Activated CD8-positive, alpha-beta memory T cell treated with anti-CD3 and anti-CD28 coated beads, Interleukin-2, amount 10 ng/mL, durations not matched to agents 7 days and 5 days (primary cell): ENCODE measurements around the gene CLDN4. TPM values are rescaled to one million over a fixed set of nuclear protein-coding genes. Genes with fewer than 3 reads are reported as not detected.
"Not testable (repeated sequence)": the region's sequence is repeated elsewhere in the genome, so short reads cannot be mapped to it uniquely, and the experiment has no call there.

Source experiments
- ATAC-seq: fragments of 150-1000 bp; cut with Tn5 transposase; one replicate; pipeline ENCODE4 v1.10.0; 2021; ENCODE audit warnings: moderate library complexity
- CTCF ChIA-PET: fragments of 350-600 bp; sonication (Branson Sonifier 250); formaldehyde crosslinking; loops from one replicate; lab custom pipeline; 2021; ENCODE audit warnings: antibody characterized with exemption; lab: Charles Lee
- DNase-seq: peaks from one replicate; pipeline ENCODE4 v3.0.0-alpha.2; 2020
- H3K27ac Mint-ChIP-seq: one replicate; pipeline ENCODE4 v1.8.0; 2021; ENCODE audit warnings: mild to moderate bottlenecking, mixed read lengths
- H3K27me3 Mint-ChIP-seq: one replicate; pipeline ENCODE4 v1.8.0; 2021; ENCODE audit warnings: mixed read lengths
- H3K36me3 Mint-ChIP-seq: one replicate; pipeline ENCODE4 v1.8.0; 2021; ENCODE audit warnings: mild to moderate bottlenecking, mixed read lengths
- H3K4me1 Mint-ChIP-seq: one replicate; pipeline ENCODE4 v1.8.0; 2021; ENCODE audit warnings: mixed read lengths
- H3K4me3 Mint-ChIP-seq: one replicate; pipeline ENCODE4 v1.8.0; 2021; ENCODE audit warnings: mild to moderate bottlenecking, moderate library complexity, mixed read lengths
- H3K9me3 Mint-ChIP-seq: one replicate; pipeline ENCODE4 v1.8.0; 2022; ENCODE audit warnings: low read depth, mixed read lengths
- total RNA-seq, 2 experiments: library from RNA; stranded (reverse); gene quantifications; one replicate each; pipeline ENCODE4 v1.2.3, GENCODE V29; 2021

Gene CLDN4
- total RNA-seq, 2 experiments from 2014 or later = 0.09 to 0.12 TPM

GRCh38 chr7:73828972-73829371 lies 1.8 kb upstream of the CLDN4 start:
- DNase-seq (no peak), ATAC-seq (no peak)
- H3K36me3 Mint-ChIP-seq = no peaks in the 10 kb centered on the region
- CTCF ChIA-PET = interaction anchor here (1.0 kb wide), 2 partner anchors 18 to 26 kb away, joined by 3 to 5 read pairs; no protein-coding TSS in a partner anchor
- H3K9me3 Mint-ChIP-seq = no peaks in the 10 kb centered on the region
- no peak overlapping the region for H3K27ac Mint-ChIP-seq
- H3K4me3 Mint-ChIP-seq = no peak overlapping the region
- peaks cover 26% of the 10 kb centered on the region for H3K4me1 Mint-ChIP-seq
- peaks cover 19% of the 10 kb centered on the region for H3K27me3 Mint-ChIP-seq

- Mint-ChIP-seq H3K27ac (no peak overlapping the region), H3K9me3 (no peaks in the 10 kb centered on the region), H3K27me3 (peaks cover 19% of the 10 kb centered on the region), H3K4me3 (no peak overlapping the region), H3K36me3 (no peaks in the 10 kb centered on the region), H3K4me1 (peaks cover 26% of the 10 kb centered on the region)
- ATAC-seq (no peak), DNase-seq (no peak)
- CTCF ChIA-PET = interaction anchor here (1.0 kb wide), 1 partner anchor 25 kb away, joined by 5 read pairs; no protein-coding TSS in a partner anchor
Observed at GRCh38 chr7:73829505-73829904, 1.3 kb upstream of the CLDN4 start.

DNA sequence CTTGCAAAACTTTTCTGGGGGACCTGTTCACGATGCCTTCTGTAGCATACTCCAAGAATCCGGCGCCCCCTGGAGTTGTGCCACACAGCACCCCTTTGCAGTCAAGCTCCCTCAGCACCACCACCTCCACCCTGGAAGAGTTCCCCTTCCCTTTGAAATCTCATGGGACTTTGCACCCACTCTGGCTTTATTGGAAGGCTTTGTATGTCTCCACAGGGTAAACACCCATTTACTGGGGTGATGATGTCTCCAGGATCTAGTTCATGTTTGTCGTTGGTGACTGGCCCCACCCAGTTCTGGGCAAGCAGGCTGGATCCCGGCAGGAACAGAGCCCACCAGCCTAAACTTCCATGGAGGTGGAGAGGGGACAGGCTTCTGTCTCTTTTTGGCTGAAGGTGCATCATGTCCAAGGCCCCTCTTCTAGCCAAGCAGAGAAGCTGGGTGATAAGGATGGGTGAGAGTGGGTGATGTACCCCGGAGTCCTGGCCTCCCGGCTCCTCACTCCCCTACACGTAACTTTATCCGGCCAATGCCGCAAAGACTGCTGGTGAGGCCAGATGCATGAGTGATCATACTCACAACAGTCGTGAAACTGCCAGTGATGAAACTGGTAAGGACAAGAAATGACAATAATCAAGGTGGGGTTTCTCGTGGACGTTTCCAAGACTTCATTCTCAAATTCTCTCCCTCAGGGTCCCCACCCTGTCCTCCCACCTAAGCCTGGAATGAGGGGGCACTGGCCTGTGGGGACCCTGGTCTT lies 695 bp upstream of the CLDN4 start:
- no peaks in the 10 kb centered on the region for H3K36me3 Mint-ChIP-seq
- H3K27me3 Mint-ChIP-seq = peaks cover 19% of the 10 kb centered on the region
- CTCF ChIA-PET = interaction anchor here (1.0 kb wide), 1 partner anchor 24 kb away, joined by 5 read pairs; no protein-coding TSS in a partner anchor
- peaks cover 26% of the 10 kb centered on the region for H3K4me1 Mint-ChIP-seq
- ATAC-seq (no peak), DNase-seq (no peak)
- H3K9me3 Mint-ChIP-seq = no peaks in the 10 kb centered on the region
- no peak overlapping the region for H3K27ac Mint-ChIP-seq
- no peak overlapping the region for H3K4me3 Mint-ChIP-seq

DNA sequence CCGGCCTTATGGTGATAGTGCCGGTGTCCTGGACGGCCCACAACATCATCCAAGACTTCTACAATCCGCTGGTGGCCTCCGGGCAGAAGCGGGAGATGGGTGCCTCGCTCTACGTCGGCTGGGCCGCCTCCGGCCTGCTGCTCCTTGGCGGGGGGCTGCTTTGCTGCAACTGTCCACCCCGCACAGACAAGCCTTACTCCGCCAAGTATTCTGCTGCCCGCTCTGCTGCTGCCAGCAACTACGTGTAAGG lies 713 bp downstream of the CLDN4 start:
- peaks cover 18% of the 10 kb centered on the region for H3K27me3 Mint-ChIP-seq
- CTCF ChIA-PET = no interaction called here
- H3K9me3 Mint-ChIP-seq = no peaks in the 10 kb centered on the region
- no peak overlapping the region for H3K27ac Mint-ChIP-seq
- ATAC-seq = no peak
- no peak for DNase-seq
- no peaks in the 10 kb centered on the region for H3K36me3 Mint-ChIP-seq
- H3K4me3 Mint-ChIP-seq = no peak overlapping the region
- peaks cover 26% of the 10 kb centered on the region for H3K4me1 Mint-ChIP-seq

- Mint-ChIP-seq H3K36me3 (no peaks in the 10 kb centered on the region), H3K9me3 (no peaks in the 10 kb centered on the region)
Observed at GRCh38 chr7:73831834-73832651, 1.2 kb downstream of the CLDN4 start.

DNA sequence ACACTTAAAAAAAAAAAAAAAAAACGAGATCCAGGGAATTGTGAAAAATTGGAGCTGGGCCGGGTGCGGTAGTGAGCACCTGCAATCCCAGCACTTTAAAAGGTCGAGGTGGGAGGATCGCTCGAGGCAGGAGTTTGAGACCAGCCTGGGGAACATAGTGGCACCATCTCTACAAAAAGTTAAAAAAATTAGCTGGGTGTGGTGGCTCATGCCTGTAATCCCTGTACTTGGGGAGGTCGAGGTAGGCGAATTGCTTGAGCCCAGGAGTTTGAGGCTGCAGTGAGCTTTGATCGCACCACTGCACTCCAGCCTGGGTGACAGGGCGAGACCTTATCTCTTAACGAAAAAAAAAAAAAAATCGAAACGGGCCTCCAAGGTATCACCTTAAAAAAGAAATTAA lies 2.0 kb downstream of the CLDN4 start:
- Mint-ChIP-seq H3K27me3 (peaks cover 8% of the 10 kb centered on the region), H3K9me3 (no peaks in the 10 kb centered on the region), H3K4me3 (no peak overlapping the region), H3K4me1 (peaks cover 13% of the 10 kb centered on the region), H3K27ac (no peak overlapping the region), H3K36me3 (no peaks in the 10 kb centered on the region)
- CTCF ChIA-PET = interaction anchor here (1.5 kb wide), 1 partner anchor 22 kb away, joined by 5 read pairs; no protein-coding TSS in a partner anchor
- ATAC-seq (no peak), DNase-seq (no peak)

More at GRCh38 chr7:73831834-73832651, 1.2 kb downstream of the CLDN4 start:
- CTCF ChIA-PET = no interaction called here
- Mint-ChIP-seq H3K27me3 (peaks cover 13% of the 10 kb centered on the region), H3K4me1 (peaks cover 21% of the 10 kb centered on the region), H3K27ac (no peak overlapping the region), H3K4me3 (no peak overlapping the region)
- ATAC-seq (no peak), DNase-seq (no peak)

GRCh38 chr7:73833251-73833919 lies 2.6 kb downstream of the CLDN4 start:
- no peaks in the 10 kb centered on the region for H3K36me3 Mint-ChIP-seq
- CTCF ChIA-PET = interaction anchor here (0.6 to 1.5 kb wide), 2 partner anchors 21 to 26 kb away, joined by 4 to 5 read pairs; no protein-coding TSS in a partner anchor
- no peaks in the 10 kb centered on the region for H3K9me3 Mint-ChIP-seq
- no peak overlapping the region for H3K4me3 Mint-ChIP-seq
- no peak overlapping the region for H3K27ac Mint-ChIP-seq
- H3K4me1 Mint-ChIP-seq = peaks cover 12% of the 10 kb centered on the region
- DNase-seq (no peak), ATAC-seq (no peak)
- H3K27me3 Mint-ChIP-seq = peaks cover 8% of the 10 kb centered on the region

DNA sequence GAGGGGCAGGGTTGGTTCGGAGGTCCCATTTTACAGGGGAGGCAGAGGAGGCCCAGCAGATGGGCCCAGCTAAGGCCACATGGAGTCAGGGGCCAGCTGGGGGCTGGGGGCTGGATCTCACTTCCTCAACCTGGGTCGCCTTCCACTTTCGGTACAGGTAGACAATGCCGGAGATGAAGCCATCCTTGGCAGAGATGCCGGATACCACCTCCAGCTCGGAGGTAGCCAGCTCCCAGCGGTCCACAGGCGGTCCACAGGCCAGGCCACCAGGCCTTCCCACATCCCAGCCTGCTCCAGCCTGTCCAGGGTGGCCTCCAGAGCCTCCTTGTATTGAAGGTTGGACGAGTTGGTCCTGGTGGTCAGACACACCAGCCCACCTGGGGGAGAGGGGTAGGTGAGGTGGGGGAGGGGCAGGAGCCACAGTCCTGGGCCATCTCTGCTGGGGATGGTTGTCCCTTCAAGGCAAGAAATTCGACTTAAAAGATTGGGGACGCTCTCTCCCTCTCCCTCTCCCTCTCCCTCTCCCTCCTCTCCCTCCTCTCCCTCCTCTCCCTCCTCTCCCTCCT lies 3.9 kb downstream of the CLDN4 start:
- no peak overlapping the region for H3K27ac Mint-ChIP-seq
- H3K27me3 Mint-ChIP-seq = peaks cover 1% of the 10 kb centered on the region
- no peaks in the 10 kb centered on the region for H3K9me3 Mint-ChIP-seq
- peaks cover 7% of the 10 kb centered on the region for H3K4me1 Mint-ChIP-seq
- no peak for DNase-seq
- H3K4me3 Mint-ChIP-seq = no peak overlapping the region
- ATAC-seq = no peak
- CTCF ChIA-PET = no interaction called here
- H3K36me3 Mint-ChIP-seq = no peaks in the 10 kb centered on the region

GRCh38 chr7:73837167-73837566 lies 6.4 kb downstream of the CLDN4 start:
- H3K36me3 Mint-ChIP-seq, ATAC-seq, CTCF ChIA-PET, H3K4me3 Mint-ChIP-seq, H3K4me1 Mint-ChIP-seq, H3K27me3 Mint-ChIP-seq, DNase-seq, H3K27ac Mint-ChIP-seq, H3K9me3 Mint-ChIP-seq: not testable (repeated sequence)

DNA sequence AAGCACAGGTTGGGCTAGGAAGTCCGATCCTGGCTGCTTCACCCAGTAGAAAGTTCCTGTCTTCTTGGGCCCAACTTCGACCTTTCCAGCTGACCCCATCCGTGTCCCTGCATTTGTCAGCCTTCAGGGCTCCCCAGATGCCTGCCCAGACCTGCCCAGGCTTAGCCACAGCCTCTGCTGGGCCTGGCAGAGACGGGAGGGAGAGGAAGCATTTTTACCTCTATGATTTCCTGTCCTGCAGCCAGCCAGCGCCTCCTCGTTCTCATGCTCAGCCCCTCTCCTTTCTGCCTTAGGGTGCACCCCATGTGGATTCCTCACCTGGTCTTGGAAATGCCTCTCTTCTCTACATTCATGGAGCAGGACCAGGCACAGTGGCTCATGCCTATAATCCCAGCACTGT lies 7.8 kb downstream of the CLDN4 start:
- Mint-ChIP-seq H3K9me3 (no peaks in the 10 kb centered on the region), H3K27me3 (peaks cover under 1% of the 10 kb centered on the region), H3K4me1 (peaks cover 9% of the 10 kb centered on the region), H3K36me3 (no peaks in the 10 kb centered on the region), H3K27ac (no peak overlapping the region), H3K4me3 (no peak overlapping the region)
- ATAC-seq (no peak), DNase-seq (no peak)
- CTCF ChIA-PET = no interaction called here

- CTCF ChIA-PET = interaction anchor here (0.9 kb wide), 1 partner anchor 207 kb away, joined by 3 read pairs; no protein-coding TSS in a partner anchor
- Mint-ChIP-seq H3K27me3 (peaks cover 6% of the 10 kb centered on the region), H3K9me3 (no peaks in the 10 kb centered on the region), H3K36me3 (no peaks in the 10 kb centered on the region), H3K4me3 (no peak overlapping the region), H3K4me1 (peaks cover 12% of the 10 kb centered on the region), H3K27ac (no peak overlapping the region)
- no peak for ATAC-seq
- no peak for DNase-seq
Observed at GRCh38 chr7:73839290-73839689, 8.5 kb downstream of the CLDN4 start.

DNA sequence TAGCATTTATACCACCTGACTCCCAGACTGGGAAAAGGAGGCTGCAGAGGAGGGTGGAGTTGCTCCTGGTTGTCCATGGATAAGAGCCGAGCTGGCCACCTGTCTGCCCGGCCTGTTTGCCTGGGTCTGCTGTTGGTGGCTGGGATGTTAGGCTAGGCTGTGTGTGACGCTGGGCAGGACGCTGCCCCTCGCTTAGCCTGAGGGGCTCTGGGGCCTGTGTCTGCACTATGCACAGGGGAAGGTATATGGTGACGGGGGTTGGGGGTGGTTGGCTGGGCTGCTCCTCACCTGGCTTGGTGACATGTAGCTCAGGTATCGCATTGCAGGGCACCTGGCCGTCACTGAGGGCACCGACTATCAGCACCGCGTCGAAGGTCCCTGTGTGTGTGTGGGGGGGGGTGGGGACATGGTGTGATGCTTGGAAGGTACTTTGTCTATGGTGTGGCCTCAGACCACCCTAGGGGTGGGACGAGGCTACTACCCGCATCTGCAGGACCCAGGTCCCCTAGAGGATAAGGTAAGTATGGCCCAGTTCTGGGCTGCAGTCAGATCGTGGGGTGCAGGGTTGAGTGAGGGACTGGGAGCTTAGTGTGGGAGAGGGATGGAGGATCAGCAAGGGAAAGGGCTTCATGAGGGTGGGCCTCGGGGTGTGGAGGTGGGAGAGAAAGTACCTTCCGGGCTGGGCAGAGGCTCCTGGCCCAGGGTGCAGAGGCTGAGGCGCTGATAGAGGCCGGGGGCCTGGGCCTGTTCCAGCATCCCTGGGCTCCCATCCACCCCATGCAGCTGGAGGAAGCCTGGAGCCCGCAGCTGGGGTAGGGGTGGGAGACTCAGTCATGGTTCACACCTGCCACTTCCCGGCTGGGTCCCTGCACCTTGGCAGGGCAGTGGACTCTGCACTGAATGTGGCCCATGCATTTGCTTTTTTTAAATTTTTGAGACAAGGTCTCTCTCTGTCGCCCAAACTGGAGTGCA lies 9.2 kb downstream of the CLDN4 start:
- ATAC-seq (no peak), DNase-seq (no peak)
- H3K4me1 Mint-ChIP-seq = peaks cover 12% of the 10 kb centered on the region
- H3K4me3 Mint-ChIP-seq = no peak overlapping the region
- CTCF ChIA-PET = interaction anchor here (0.6 to 5.2 kb wide), 3 partner anchors 16 to 207 kb away, joined by 3 to 40 read pairs (median 3); no protein-coding TSS in a partner anchor
- no peaks in the 10 kb centered on the region for H3K9me3 Mint-ChIP-seq
- peaks cover 10% of the 10 kb centered on the region for H3K27me3 Mint-ChIP-seq
- no peaks in the 10 kb centered on the region for H3K36me3 Mint-ChIP-seq
- H3K27ac Mint-ChIP-seq = no peak overlapping the region
